Esophagus muscularis mucosa (tissue), 3 donors: Measurements from ENCODE around the gene EEIG1.
"Not testable (repeated sequence)": the region's sequence is repeated elsewhere in the genome, so short reads cannot be mapped to it uniquely, and the experiment has no call there.

Experiments
- CTCF ChIP-seq, 3 experiments: fragments of 200-600 bp in 2 of 3; fragments of 450-650 bp in 1 of 3; sonication (generic) in 2 of 3; IDR thresholded peaks; one replicate each; pipeline ENCODE4 v1.5.1; 2017 to 2019; ENCODE audit warnings: antibody characterized with exemption in 3 of 3, mild to moderate bottlenecking in 2 of 3, moderate library complexity in 1 of 3
- POLR2AphosphoS5 ChIP-seq, 2 donors: sonication (generic); formaldehyde crosslinking; IDR thresholded peaks; one replicate each; pipeline ENCODE4 v1.6.1; 2017; ENCODE audit warnings: antibody characterized with exemption in 2 of 2

DNA sequence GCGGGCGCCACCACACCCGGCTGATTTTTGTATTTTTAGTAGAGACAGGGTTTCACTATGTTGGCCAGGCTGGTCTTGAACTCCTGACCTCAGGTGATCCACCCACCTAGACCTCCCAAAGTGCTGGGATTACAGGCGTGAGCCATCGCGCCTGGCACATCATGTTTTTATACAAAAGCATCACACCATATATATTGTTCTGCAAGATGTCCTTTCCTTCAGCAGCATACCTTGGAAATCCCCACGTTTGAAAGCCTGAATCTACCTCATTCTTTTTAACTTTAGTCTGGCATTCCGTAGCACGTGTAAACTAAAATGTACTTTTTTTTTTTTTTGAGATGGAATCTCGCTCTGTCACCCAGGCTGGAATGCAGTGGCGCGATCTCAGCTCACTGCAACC is 42.9 kb upstream of the EEIG1 start:
- TF ChIP-seq CTCF, POLR2AphosphoS5 (IDR thresholded peaks at IDR 0.05): not testable (repeated sequence)
